ENCODE results near the gene ZIC4.

ZIC4 gene

DNA sequence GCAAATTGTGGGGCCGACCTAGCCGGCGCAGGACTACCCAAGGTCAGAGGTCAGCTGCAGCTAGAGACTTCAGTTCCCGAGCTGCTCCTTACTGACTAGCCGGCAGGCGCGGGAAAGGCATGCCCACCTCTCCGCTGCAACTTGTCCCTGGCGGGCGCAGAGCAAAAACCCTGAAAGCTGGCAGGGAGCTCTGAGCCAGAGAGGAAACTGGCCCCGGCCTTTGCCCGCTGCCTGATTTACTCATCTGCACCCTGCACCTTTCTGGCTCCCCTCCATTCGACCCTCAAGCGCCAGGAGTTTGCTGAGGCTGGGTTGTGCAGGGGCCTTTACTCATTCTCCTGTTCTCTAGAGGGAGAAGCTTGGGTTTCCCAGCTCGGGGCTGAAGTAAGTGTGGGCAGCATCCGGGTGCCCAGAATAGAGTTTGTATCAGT, 1.5 kb downstream of the ZIC4 start:
- no peak for DNase-seq

DNA sequence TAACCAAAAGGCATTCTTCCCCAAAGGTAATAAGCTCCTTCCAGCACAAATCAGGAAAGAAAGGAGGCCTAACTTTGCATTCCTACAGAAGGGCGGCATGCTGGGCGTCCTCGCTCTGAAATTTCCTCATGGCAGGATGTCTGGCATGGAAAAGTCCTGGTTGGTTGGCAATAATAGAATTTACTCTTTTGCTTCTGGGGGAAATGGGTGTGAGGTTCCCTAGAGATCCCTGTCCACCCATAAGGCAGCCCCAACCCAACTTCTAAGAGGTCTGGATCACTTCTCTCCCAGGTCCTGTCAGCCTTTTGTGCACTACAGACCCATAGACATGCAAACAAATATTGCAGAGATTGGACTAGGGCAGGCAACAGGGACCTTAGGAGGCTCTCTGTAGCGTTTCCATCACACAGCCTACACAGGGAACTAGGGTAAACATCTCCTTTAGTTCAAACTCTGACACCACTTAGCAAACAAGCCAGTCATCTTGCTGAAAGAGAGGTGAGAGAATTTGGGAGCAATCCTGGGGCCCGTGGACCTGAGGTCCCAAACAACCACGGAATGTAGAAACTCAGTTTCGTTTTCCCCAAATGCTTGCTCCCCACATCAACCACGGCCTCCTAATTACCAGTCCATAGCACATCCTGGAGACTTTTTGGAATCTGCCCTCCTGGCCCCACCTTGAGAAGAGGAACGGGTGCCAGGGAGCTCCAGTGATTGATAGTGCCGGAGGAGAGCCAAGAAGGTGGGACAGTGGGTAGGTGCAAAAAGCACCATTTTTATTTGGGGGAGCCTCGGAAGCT, 2.1 kb downstream of the ZIC4 start:
- DNase-seq, result no peak

DNA sequence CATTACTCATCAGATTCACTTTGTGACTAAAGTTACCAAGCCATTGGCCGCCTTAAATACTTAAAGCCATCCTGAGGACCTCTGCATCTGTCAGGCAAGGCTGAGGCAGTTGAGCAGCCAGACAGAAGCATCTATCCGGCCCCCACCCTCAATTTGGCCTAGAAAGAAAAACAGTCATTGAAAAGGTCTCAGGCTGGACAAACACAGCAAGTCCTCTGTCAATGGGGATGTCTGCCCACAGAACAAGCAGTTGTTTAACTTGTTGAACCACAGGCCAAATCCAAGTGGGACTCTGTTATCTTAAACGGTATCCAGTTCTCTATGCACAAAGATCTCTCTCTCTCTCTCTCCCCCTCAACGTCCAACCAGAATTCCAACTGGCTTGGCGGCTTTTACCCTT, 2.8 kb downstream of the ZIC4 start:
- no peak for DNase-seq

DNA sequence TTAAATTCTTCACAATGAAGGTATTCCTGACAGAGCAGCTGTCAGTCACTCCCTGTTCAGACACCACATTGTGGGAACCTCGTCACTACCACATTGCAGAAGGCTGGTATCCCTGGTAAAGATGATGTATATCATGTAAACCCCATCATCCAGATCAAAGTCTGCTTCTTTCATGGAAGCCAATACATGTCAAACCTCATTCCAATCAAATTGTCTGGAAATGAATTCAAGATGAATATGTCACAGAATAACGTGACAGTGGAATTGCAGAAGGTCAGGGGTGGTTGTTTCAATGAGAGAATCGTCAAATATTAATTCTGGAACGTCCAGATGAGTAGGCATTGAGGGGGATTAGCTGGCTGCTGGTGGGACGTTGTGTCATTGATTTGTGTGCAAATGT, 4.2 kb downstream of the ZIC4 start:
- no peak for DNase-seq

DNA sequence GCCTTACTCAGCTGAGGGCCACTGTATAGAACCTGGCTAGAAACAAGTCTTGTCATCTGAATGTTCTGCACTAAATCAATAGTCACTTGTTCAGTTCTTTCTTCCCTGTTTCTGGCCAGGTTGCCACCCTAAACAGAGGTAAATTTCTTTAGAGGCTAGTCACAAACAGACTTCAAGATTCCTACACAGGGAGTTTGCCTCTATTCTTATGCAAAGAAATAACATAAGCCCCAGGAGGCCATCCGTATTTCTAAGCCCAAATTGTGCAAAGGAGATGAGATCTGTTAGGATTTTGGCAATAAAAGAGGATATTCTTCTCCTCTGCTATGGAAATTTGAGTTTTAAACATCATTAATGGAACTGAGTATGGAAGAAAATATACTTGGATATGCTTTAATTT, 4.9 kb downstream of the ZIC4 start:
- no peak for DNase-seq

DNA sequence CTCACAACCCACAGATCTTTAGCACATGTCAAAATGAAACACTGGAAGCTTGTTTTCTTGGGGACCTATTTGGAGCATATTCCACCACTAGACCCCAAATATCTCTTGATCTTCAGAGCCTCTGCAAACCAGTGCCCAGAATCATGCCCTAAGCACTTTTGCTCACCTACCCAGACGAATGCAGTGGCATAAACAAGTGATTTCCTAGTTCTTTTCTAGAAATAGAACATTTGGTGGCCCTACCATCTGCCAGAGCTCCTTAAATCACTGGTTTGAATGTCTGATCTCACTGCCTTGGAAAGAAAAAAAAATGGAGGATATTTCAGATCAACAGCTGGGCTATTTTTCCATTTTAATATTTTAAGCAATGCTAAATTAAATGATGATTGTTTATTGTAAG, 5.3 kb downstream of the ZIC4 start:
- no peak for DNase-seq

DNA sequence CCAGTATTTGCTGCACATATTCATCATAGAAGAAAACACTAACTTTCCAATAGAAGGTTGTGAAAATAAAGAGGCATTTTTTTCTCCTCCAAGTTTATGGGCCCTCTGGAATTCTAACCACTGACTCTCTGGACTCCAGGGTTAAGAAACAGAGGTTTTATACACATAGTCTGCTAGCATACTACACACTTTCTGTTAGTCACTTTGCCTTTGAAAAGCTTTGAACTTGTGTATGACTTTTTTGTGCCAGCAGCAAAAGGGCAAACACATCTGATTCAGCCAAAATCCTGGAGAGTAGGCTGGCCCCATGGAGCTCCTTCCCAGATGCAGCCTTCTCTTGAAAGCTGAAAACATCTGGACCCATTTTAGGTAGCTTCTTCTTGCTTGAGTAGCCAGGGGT, 6.2 kb downstream of the ZIC4 start:
- DNase-seq, result no peak

DNA sequence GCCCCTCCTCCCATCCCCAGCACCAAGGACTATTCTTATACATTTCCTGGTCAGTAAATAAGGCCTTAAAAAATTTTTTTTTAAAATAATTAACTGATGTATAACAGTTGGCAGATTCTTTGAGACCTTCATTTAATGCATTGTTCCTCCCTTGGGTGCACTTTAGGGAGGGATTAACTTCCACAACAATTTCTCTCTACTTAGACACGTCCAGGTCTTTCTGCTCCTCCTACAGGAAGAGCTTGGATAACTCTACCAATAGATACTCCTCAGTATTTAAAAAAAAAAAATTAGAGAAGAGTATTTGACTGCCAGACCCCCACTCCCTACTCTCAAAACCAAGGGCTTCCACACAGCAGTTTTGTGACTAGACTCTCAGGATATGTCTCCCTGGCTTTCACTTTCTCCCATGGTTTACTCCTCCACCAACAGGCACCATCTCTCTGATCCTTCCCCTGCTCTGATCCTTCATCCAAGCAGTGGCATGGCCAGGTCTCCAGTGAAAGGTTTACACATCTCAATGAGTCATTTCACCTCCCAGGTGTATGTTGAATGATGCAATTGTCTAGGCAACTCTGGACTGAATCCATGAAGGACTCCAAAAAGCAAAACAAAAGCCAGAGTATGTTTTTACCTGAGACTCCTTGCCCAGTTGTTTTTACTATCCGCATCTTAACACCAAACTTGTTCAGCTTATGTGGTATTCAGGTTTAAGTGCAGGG, 7.4 kb downstream of the ZIC4 start:
- DNase-seq, result no peak

DNA sequence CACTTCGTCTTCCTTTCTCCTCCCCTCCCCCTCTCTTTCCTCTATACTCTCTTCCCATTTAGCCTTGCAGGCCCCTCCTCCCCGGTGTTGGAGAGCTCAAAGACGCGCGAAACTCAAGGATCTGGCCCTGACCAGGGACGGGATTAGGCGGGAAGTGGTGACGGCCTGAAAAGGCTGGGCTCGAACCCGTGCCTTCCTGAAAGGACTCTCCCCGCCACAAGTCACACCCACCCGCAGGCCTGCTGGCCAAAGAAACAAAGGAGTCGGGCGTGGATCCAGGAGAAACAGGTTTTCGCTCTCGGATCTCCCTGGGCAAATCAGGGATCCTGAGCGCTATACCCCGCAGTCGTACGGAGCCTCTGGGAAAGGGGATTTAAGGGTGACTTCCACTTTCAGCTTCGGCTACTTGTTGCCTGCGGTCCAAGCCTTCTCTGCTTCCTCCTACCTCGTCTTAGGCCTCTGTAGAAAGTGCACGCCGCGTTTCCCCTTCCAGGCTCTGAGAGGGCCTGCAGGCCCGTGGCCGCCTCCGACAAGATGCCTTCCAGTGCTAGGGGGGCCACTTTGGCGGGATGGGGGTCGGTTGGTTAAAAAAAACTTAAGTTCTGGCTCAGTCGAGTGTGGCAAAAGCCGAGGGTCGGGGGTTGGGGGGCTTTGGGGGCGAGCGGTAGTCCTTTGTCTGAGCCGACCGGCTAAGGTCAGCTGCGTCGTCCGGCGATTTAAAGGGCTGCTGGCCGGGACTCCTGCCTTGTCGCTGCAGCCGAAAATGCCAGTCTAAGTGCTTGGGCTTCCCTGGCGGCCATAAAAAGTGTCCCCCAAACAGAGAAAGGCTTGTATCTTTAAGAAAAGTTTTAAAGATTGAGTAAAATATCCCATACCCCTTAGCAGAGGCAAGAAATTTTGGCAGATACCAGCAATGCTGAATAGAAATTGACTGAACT, 8.2 kb downstream of the ZIC4 start:
- DNase-seq, result no peak

DNA sequence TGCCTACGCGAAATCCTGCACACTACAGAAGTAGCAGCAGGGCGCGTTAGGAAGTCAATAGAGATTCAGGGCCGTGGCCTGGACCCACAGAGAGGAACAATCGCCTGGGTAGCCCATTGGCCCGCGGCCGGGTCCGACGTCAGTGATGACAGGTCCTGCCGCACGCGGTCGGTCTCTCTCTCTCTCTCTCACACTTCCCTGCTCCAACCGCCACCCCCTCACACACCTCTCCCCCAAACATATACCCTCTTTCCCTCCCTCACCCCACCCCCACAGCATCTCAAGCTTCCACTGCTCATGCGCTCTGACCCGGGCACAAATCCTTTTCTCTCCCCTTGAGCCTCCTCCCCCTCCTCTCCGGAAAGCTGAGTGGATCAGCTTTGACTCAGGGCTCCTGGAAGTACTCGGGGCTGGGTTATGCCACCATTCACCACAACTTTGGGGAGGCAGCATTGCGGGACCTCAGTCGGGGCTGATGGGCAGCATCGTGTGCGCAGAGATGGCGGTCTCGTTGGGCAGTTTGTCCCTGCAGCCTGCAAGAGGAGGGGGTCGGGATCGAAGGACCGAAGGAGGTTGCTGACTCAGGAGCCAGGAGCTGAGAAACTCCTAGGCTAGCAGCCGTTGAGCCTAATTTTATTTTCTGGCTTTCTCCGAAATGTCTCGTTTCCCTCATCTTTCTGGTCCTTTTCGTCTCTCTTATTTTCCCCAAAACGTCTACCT, 9.0 kb downstream of the ZIC4 start:
- no peak for DNase-seq

DNA sequence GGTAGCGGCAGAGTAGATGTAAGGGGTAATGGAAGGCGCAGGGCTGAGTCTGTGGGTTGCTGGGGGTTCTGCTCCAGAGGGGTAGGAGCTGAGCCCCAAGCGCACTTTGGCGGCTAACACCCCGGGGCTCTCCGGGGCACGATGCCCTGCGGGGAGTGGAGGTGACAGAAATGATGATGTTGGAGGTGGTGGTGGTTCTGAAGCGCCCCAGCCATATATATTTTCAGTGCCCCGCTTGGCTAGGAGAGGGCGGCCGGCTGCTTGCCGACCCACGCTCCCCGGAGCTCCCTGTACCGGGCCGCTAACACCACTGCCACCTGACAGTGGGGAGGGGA, 9.7 kb downstream of the ZIC4 start:
- DNase-seq, result no peak

DNA sequence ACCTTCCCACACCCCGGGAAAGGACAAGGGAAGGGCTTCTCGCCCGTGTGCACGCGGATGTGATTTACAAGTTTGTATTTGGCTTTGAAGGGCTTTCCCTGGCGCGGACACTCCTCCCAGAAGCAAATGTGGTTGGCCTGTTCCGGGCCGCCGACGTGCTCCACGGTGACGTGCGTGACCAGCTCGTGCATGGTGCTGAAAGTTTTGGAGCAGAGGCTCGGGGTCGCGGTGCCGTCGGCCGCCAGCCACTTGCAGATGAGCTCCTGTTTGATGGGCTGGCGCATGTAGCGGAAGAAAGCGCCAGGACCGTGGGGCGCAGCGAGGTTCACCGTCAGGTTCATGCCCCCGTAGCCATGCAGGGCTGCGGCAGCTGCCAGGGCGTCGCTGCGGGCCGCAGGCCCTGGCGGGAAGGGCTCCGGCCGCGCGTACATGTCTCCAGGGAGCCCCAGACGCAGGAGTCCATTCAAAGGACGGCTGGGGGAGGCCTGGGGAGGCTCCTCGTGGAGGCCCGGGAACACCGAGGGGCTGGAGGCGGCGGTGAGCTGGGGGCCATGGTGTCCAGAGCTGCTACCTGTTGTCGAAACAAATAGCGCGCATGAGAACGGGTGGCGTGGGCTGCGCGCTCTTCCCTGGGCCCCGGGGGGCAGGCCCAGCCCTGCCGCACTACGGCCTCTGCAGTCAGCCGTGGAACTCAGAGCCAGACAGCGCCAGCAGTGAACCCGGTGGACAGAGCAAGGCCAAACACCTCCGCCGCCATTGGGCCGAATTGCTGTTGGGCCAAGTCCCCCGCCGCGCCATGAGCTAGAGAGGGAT, 10.2 kb downstream of the ZIC4 start:
- DNase-seq, result no peak

DNA sequence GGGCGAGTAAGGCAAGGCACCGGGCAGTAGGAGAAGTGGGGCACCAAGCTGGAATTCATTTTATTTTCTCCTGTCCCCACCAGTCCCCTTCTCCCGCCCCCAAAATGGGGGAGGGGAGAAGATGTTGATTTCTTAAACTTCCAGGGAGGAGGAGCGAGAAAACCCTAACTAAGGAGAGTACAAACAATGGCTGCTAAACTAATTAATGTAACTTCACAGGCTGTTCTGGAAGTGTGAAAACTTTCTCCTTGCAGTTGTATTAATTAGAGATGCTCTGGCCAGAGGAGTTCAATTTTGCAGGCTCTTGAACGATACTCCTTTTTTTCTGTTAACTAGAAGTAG, 11.5 kb downstream of the ZIC4 start:
- no peak for DNase-seq

DNA sequence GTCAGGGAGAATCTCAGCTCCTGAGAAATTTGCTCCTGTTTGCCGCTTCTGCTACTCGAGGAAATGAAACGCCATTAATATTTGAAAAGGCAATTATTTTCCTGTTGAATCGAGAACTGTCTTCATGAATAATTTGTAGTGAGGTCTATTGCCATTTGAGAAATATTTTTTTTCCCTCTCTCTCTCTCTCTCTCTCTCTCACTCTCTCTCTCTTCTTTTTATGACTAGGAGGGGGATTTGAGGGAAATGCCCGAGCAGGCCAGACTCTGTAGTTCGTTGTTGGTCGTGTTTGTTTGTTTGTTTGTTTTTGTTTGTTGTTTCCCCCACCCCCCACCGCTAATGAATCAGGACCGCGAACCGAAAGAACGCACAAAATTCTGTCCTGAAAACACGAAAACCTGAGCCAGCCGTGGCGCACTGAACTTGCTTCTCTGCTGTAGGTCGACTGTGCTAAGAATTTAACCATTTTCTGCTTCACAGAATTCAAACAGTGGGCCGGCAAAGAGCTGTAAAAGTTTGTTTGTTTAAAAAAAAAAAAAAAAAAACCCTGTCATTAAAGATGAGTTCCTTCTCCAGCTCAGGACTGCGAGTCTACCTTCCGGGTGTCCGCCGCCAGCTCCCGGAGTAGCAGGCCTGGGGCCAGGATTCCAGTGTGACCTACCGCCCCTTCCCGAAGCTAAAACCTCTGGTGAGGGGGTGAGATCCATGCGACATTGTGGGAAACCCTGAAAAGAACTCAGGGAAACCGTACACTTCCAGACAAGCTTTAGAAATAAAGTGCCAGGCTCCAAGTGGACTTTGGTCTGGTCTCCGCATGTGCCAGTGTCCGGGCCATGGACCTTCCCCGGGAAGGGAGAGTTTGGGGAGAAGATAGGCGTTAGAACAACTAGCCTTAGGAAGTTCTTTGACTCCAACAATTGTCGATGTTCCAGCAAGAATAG, 12.1 kb downstream of the ZIC4 start:
- DNase-seq, result no peak

DNA sequence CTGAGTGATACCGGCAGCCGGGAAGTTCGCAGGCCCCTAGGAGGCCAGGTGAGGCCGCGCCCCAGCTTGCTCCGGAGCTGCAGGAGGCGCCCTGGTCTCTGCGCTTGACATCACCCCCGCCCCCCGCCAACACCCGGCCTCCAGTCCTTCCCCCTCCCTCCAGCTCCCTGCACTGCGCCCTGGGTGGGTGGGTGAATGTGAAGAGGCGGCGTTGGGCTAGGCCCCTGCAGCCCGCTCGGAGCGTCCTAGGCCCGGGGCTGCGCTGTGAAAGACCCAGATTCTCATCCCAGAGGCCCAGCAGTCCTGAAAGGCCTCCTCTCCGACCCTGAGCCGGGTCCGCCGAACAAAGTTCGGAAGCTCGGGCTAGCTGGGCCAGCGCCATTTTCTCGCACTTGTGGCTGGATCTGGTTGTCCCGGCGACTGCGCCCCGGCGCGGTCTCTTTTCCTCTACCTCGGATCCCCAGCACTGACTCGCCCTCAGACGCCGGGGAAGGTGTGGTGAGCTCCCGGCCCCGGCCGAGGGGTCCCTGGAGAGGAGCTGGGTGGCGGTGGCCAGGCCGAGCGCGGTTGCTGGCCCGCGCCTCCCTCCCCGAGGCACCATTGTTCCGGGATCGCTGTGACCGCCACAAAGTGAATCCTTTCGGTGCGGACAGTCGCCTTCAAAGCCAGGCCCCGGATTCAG, 12.9 kb downstream of the ZIC4 start:
- no peak for DNase-seq

DNA sequence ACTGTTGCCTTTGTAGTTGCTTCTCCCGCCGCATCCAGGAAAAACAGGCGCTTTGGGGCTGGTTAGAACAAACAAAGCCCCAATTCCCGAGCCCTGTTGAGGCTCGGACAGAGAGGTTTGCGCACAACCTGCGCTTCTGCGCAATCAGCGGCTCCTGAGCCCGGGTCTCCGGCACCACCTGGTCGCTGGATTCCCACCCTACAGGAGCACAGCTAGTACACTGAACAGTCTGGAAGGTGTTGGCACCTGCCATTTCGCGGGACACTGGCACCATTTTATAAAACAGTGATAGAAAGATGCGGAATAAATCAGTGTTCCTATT, 13.8 kb downstream of the ZIC4 start:
- no peak for DNase-seq

DNA sequence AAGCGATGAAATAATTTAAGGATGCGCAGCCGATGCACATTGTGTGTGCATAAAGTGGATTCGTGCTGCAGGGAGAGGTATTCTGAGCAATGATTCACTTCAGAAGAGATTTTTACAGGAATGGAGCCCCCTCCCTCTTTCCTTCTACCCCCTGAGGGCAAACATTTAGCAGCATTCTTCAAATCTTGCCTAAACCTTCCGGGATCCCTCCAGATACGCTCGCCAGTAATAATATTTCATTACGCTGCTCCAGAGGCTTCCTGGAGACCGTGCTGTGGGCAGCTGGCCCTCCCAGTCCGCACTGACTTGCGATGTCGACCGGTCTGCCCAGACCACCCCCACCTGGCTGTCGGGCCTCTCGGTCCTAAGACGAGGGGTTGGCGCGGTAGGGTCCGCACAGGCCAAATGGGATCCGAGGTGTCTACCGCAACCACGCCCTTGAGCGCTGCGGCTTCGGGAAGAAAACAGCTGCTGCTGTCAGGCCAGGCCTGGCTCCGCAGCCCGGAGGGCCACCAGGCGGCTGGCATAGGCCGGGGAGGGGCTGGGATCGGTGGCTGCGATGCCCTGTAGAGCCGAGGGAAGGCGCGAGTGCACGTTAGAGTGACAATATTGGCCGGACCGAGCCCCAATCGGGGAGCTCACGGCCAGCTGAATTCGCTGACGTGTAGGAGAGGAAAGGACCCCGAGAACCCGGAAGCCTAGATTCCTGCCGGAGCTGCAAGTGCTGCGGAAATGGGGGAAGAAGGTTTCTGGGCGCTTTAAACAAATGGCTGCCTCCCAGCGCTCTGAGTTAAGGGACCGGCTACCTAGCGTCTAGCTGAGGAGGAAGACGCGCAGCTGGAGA, 14.3 kb downstream of the ZIC4 start:
- no peak for DNase-seq

DNA sequence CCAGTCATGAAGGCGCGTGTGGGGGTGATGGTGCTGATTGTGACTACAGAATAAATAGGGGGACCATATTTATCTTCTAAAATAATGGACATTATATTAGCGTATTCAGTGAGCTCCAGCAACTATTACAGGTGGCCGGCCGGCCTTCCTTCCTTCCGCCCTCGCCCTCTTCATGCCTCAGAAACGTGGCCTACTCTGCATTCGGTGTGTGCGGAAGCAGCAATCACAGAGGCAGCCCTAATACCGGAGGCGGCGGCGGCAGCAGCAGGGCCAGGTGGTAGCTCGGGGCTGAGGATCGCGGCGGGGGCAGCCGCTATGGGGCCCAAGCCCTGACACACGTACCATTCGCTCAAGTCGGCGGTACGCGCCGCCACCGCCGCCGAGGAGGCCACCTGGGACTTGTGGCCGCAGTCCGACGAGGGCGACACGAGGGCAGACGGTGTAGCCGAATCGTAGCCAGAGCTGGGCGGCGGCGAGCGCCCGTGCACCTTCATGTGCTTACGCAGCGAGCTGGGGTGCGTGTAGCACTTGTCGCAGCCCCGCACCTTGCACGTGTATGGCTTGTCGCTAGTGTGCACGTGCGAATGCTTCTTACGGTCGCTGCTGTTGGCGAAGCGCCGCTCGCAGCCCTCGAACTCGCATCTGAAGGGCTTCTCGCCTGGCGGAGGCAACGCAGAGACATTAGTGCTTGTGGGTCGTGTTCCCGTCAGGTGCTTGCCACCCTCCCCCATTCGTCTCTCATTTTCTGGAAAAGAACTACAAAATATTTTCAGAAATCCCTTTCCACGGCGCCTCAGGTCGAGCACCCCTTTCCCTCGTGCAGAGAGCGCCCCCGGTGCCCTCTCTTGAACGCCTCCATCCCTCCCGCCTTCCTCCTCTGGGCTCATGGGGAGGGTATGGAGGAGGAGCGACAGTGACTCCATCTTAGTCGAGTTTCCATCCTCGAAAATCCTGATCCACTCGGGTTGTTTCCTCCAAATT, 15.5 kb downstream of the ZIC4 start:
- DNase-seq, result no peak

Data from activated effector memory CD4-positive, alpha-beta T cell treated with Interleukin-2 at 50 U/mL for 16 hours (primary cell).